Measurements from ENCODE around the gene PRR5.

PRR5 gene

GRCh38 chr22:44758344-44758973, 56.5 kb downstream of the PRR5 start:
- DNase-seq (ENCODE audit: low spot score) = no peak

- no peak for DNase-seq (ENCODE audit: low spot score)
Observed at GRCh38 chr22:44759001-44759400, 57.0 kb downstream of the PRR5 start.

GRCh38 chr22:44759430-44760310, 57.7 kb downstream of the PRR5 start:
- no peak for DNase-seq (ENCODE audit: low spot score)

GRCh38 chr22:44760476-44760875, 58.5 kb downstream of the PRR5 start:
- no peak for DNase-seq (ENCODE audit: low spot score)

DNA sequence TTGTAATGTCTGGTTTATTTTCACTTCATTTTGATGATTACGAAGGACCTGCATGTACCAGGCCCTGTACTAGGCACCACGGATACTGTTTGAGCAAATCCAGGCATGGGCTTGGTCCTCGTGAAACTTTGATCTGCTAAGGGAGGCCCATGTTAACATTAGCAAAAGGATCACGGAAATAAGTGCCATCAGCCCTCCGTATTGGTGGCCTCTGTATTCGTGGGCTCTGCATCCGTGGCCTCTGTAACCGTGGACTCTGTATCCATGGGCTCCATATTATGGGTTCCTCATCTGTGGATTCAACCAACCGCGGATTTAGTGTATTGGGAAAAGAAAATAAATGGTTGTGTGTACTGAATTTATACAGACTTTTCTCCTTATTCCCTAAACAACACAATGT, 59.0 kb downstream of the PRR5 start:
- DNase-seq (ENCODE audit: low spot score) = no peak

- DNase-seq (ENCODE audit: low spot score) = no peak
Observed at GRCh38 chr22:44764373-44764772, 62.4 kb downstream of the PRR5 start.

DNA sequence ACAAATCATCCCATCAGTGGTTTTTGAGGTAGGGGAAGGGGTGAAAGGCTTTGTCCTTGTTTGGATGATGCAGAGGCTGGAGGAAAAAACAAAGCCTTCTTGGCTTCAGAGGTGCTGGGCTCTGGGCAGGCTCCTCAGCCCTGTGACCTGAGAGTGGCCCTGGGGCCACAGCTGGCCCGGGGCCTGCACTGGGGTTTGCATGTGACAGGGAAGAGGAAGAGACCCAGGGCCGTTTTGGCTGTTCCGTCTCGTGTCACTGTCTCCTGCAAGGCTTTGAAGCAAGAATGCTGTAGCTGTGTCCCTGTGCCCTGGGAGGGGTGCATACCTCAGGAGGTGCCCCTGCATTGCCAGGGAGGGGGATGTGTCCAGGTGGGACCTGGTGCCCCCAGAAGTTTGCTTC, 63.0 kb downstream of the PRR5 start:
- no peak for DNase-seq (ENCODE audit: low spot score)

DNA sequence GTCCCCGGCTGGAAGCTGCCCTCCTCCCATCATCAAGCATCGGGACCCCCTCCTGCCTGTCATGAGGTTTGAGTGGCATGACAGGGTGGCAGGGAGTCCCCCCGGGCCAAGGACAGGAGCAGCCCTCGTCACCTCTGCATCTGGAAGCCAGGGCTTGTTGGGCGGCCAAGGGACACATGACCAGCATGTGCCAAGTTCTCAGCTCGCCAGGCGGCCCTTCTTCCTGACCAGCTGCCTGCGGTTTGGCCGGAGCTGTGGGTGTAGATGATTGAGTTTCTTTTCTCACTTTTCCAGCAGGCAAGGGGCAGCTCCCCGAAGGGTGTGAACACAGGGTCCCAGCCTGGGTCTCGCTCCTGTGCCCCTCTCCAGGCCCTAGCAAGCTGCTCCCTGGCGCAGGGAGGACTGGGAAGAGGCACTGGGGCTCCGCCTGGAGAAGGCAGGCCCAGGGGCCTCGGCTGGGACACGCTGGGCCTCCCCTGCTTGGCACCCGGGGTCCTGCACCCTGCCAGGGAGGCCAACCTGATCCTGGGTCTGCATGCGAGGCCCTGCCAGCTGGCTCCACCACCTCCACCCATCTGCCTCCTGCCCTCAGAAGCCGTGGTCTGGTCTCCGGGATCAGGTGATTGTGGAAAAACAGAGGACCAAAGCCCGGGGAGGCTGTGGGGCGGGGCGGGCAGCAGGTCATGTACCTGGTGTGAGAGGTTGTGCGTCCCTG, 63.7 kb downstream of the PRR5 start:
- DNase-seq (ENCODE audit: low spot score) = no peak

DNA sequence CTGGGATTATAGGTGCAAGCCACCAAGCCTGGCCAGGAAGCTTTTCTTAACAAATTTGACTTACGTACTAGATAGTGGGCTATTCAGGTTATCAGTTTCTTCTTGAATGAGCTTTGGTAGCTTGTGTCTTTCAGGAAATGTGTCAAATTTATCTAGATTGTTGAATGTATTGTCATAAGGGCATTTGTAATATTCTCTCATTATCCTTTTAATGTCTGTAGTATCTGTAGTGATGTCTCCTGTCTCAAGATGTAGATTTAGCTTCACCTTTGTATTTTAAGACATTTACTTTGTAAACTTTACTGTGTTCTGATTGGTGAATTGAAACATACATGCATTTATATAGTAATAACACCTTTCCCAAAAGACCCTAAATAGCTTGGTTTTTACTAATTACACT, 71.1 kb downstream of the PRR5 start:
- DNase-seq (ENCODE audit: low spot score) = no peak

DNA sequence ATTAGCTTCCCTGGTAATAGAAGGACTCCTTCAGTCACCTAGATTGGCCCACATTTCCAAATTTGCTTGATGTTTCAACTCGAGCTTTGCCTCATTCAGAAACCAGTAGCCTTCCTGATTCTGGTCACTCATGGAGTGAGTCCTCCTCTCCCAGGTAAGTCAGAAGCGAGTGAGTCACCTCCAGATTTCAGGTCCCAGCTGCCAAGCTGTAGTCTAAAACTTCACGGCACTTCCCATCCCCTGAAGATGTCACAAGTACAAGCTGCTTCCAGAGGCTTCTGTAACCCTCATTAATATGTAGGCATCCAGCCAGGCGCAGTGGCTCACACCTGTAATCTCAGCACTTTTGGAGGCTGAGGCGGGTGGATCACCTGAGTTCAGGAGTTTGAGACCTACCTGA, 73.9 kb downstream of the PRR5 start:
- DNase-seq (ENCODE audit: low spot score) = no peak

- no peak for DNase-seq (ENCODE audit: low spot score)
Observed at GRCh38 chr22:44776605-44777363, 74.8 kb downstream of the PRR5 start.

- no peak for DNase-seq (ENCODE audit: low spot score)
Observed at GRCh38 chr22:44777364-44777755, 75.4 kb downstream of the PRR5 start.

- DNase-seq (ENCODE audit: low spot score) = no peak
Observed at GRCh38 chr22:44780876-44781449, 79.0 kb downstream of the PRR5 start.

DNA sequence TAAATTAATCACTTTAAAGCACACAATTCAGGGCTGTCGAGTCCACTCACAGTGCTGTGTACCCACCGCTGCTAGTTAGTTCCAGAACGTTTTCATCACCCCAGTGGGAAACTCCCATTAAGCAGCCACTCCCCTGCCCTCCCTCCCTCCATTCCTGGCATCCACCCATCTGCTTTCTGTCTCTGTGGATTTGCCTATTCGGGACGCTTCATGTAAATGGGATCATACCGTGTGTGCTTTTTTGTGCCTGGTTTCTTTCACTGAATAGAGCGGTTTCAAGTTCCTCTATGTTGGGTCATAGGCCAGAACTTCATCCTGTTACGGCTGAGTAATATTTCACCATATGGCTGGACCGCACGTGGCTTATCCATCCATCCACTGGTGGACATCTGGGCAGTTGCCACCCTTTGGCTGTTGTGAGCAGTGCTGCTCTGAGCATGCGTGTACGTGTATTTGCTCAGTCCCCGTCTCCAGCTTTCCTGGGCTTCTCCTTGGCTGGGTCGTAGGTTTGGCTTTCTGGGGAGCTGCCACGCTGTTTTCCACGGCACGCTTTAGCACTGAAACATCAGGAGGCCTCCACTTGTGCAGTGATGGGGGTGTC, 80.5 kb downstream of the PRR5 start:
- DNase-seq (ENCODE audit: low spot score) = no peak

DNA sequence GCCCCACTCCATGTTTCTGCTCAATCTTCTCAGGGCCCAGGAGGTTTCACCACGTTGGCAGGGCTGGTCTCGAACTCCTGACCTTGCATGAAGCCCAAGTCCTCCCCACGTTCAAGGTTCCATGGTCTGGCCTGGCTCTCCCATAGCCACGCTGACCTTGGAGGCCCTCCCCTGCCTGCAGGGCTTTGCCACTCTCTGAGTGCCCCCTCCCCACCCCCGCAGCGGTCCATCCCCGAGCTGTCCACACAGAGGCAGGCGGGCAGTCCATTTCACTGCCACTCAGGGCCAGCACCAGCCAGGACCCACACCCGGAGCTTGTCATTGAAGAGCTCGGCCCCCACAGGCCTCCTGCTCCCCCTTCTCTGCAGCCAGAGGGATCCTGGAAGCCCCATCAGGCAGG, 81.1 kb downstream of the PRR5 start:
- no peak for DNase-seq (ENCODE audit: low spot score)

DNA sequence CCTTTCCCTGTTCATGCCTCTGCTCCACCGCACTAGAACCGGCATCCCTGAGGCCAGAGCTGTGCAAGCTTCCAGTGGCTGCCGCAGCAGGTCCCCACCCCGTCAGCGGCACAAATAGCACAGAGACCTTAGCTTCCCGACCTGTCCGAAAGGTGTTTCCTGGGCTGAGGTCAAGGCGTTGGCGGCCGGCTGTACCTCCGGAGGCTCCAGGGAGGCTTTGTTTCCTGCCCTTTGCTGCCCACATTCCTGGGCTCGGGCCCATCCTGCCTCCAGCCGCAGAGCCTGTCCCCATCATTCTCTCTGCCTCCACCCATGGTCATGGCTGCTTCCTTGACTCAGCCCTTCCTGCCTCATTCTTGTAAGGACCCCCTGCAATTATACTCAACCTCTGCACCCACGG, 81.6 kb downstream of the PRR5 start:
- no peak for DNase-seq (ENCODE audit: low spot score)

DNA sequence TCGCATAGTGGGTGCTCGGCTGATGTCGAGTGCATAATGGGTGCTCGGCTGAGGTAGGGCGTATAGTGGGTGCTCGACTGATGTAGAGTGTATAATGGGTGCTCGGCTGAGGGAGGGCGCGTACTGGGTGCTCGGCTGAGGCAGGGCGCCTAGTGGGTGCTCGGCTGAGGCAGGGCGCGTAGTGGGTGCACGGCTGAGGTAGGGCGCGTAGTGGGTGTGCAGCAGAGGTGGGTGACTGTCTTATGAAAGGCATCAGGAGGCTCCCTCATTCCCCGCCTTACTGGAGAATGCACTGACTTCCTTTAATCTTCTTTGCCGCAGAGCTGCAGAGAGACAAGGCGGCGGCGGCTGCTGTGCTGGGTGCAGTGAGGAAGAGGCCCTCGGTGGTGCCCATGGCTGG, 84.1 kb downstream of the PRR5 start:
- no peak for DNase-seq (ENCODE audit: low spot score)

- no peak for DNase-seq (ENCODE audit: low spot score)
Observed at GRCh38 chr22:44786610-44787009, 84.6 kb downstream of the PRR5 start.
